Endothelial cell of umbilical vein (primary cell): Measurements from ENCODE around the gene GPN3.

Experiments used
- CTCF ChIP-seq, 2 donors: IDR thresholded peaks; 1 replicate in 1 of 2; 2 replicates in 1 of 2; pipeline ENCODE4 v1.5.1; 2011; ENCODE audit warnings: low read length in 2 of 2, mild to moderate bottlenecking in 2 of 2, moderate library complexity in 2 of 2, control low read depth in 1 of 2, inconsistent platforms in 1 of 2, low read depth in 1 of 2; ENCODE audit not compliant: insufficient read depth in 1 of 2; ENCODE audit errors: extremely low read depth in 1 of 2
- EZH2 ChIP-seq: IDR thresholded peaks from 2 replicates; pipeline ENCODE4 v1.6.1; 2012; ENCODE audit warnings: borderline replicate concordance, low read depth, mild to moderate bottlenecking, moderate library complexity, low read length, inconsistent platforms; ENCODE audit not compliant: severe bottlenecking
- FOS ChIP-seq: IDR thresholded peaks from 2 replicates; pipeline ENCODE4 v1.6.1; 2011; ENCODE audit warnings: mild to moderate bottlenecking, low read length, moderate library complexity, borderline replicate concordance; ENCODE audit not compliant: insufficient read depth
- GATA2 ChIP-seq: IDR thresholded peaks from 2 replicates; pipeline ENCODE4 v1.7.0; 2011; ENCODE audit warnings: low read depth, mild to moderate bottlenecking, moderate library complexity, mixed read lengths, low read length; ENCODE audit not compliant: insufficient read length, insufficient read depth
- JUN ChIP-seq: IDR thresholded peaks from 2 replicates; pipeline ENCODE4 v1.6.1; 2011; ENCODE audit warnings: borderline replicate concordance, low read depth; ENCODE audit not compliant: insufficient read length, insufficient read depth
- MAX ChIP-seq: IDR thresholded peaks from 2 replicates; pipeline ENCODE4 v1.6.1; 2011; ENCODE audit not compliant: insufficient read depth, insufficient read length
- MYC ChIP-seq: IDR thresholded peaks from one replicate; pipeline ENCODE4 v1.6.1; 2011; ENCODE audit warnings: mild to moderate bottlenecking, low read depth, low read length
- POLR2A ChIP-seq: IDR thresholded peaks from 2 replicates; pipeline ENCODE4 v1.6.1; 2012; ENCODE audit warnings: low read depth, mild to moderate bottlenecking, control low read depth, low read length
- POLR2AphosphoS5 ChIP-seq: IDR thresholded peaks from 2 replicates; pipeline ENCODE4 v1.6.1; 2012; ENCODE audit warnings: low read depth, mild to moderate bottlenecking, control low read depth, low read length, moderate library complexity; ENCODE audit not compliant: insufficient read depth

GRCh38 chr12:110501399-110501751, 33.3 kb upstream of the GPN3 start:
- no peak for TF ChIP-seq POLR2AphosphoS5
- TF ChIP-seq JUN: no peak
- no peak for TF ChIP-seq MAX
- TF ChIP-seq CTCF (IDR thresholded peaks at IDR 0.05; ENCODE audit: extremely low read depth in 1 of 2, insufficient read depth in 1 of 2, low read depth in 1 of 2, low read length in 2 of 2): no peak
- no peak for TF ChIP-seq POLR2A
- no peak for TF ChIP-seq EZH2
- no peak for TF ChIP-seq MYC
- TF ChIP-seq GATA2: no peak
- TF ChIP-seq FOS: no peak
